ENCODE measurements around the gene P2RY6. TPM values are rescaled to one million over a fixed set of nuclear protein-coding genes. Genes with fewer than 3 reads are reported as not detected.
A peak's percentile ranks its signal among the peaks of the same experiment; 100 is the strongest.

The P2RY6 gene
- total and polyA plus RNA-seq, 2 experiments from 2014 or later, result 0.76 to 0.99 TPM

- no peaks in the 10 kb centered on the region for H3K36me3 ChIP-seq (ENCODE audit: low read depth)
- TF ChIP-seq EZH2phosphoT487 (IDR thresholded peaks at IDR 0.05; ENCODE audit: insufficient read depth, low read depth) (no peak), EZH2 (IDR thresholded peaks at IDR 0.05; ENCODE audit: insufficient read depth, poor library complexity, severe bottlenecking) (no peak)
- DNase-seq, result peak; percentile 37
- WGBS, 2 experiments (ENCODE audit: low coverage in 1 of 2, low lambda C conversion rate in 2 of 2, missing lambda C conversion rate in 2 of 2), result 27 to 32% methylated on average over 3 of the region's 3 CpGs
- no peaks in the 10 kb centered on the region for H3K27me3 ChIP-seq (replicated peaks; ENCODE audit: insufficient read depth)
- no peaks in the 10 kb centered on the region for H3K9me2 ChIP-seq (ENCODE audit: insufficient read depth)
- in situ Hi-C loops (cut with MboI), result no loop called here
- peaks cover 96% of the 10 kb centered on the region for H3K79me2 ChIP-seq (ENCODE audit: insufficient read depth)
- no peak overlapping the region for H3K9ac ChIP-seq
- H3K4me2 ChIP-seq (ENCODE audit: unreplicated experiment), result no peak overlapping the region
- H3K4me1 ChIP-seq (ENCODE audit: insufficient read depth), result peaks cover 3% of the 10 kb centered on the region
- H3K4me3 ChIP-seq, result no peak overlapping the region
- H4K20me1 ChIP-seq (ENCODE audit: insufficient read depth), result peaks cover 3% of the 10 kb centered on the region
- no peaks in the 10 kb centered on the region for H3K9me3 ChIP-seq (ENCODE audit: low read depth)
- H3K27ac ChIP-seq, result no peak overlapping the region
- H2AFZ ChIP-seq, result no peak overlapping the region
- peaks cover 5% of the 10 kb centered on the region; the same call in 1 of the 2 replicates for H3F3A ChIP-seq (ENCODE audit: insufficient read depth)
Measured at GRCh38 chr11:73340164-73340563, 68.0 kb downstream of the P2RY6 start.

- peak; percentile 44 for DNase-seq
- peak overlapping the region; percentile 22; the same call in 1 of the 2 replicates for H3K4me3 ChIP-seq
- H3F3A ChIP-seq (ENCODE audit: insufficient read depth), result no peaks in the 10 kb centered on the region
- WGBS, 2 experiments (ENCODE audit: low coverage in 1 of 2, low lambda C conversion rate in 2 of 2, missing lambda C conversion rate in 2 of 2), result 13 to 14% methylated on average over 17 to 36 of the region's 54 CpGs
- no peaks in the 10 kb centered on the region for H3K9me3 ChIP-seq (ENCODE audit: low read depth)
- H3K36me3 ChIP-seq (ENCODE audit: low read depth), result no peaks in the 10 kb centered on the region
- in situ Hi-C loops (cut with MboI), result no loop called here
- no peak for TF ChIP-seq EZH2phosphoT487 (IDR thresholded peaks at IDR 0.05; ENCODE audit: insufficient read depth, low read depth)
- TF ChIP-seq EZH2 (IDR thresholded peaks at IDR 0.05; ENCODE audit: insufficient read depth, poor library complexity, severe bottlenecking), result no peak
- H3K79me2 ChIP-seq (ENCODE audit: insufficient read depth), result peaks cover 98% of the 10 kb centered on the region
- H3K27me3 ChIP-seq (replicated peaks; ENCODE audit: insufficient read depth), result no peaks in the 10 kb centered on the region
- H2AFZ ChIP-seq, result no peak overlapping the region
- no peak overlapping the region for H3K4me2 ChIP-seq (ENCODE audit: unreplicated experiment)
- H3K9me2 ChIP-seq (ENCODE audit: insufficient read depth), result no peaks in the 10 kb centered on the region
- no peaks in the 10 kb centered on the region for H3K4me1 ChIP-seq (ENCODE audit: insufficient read depth)
- no peak overlapping the region for H3K27ac ChIP-seq
- H4K20me1 ChIP-seq (ENCODE audit: insufficient read depth), result peaks cover 12% of the 10 kb centered on the region
- no peak overlapping the region for H3K9ac ChIP-seq
Measured at GRCh38 chr11:73342633-73343032, 70.5 kb downstream of the P2RY6 start.

GRCh38 chr11:73343076-73343873 lies 71.1 kb downstream of the P2RY6 start:
- Histone ChIP-seq H4K20me1 (ENCODE audit: insufficient read depth) (peaks cover 12% of the 10 kb centered on the region), H3F3A (ENCODE audit: insufficient read depth) (no peaks in the 10 kb centered on the region), H3K9me2 (ENCODE audit: insufficient read depth) (no peaks in the 10 kb centered on the region), H3K9me3 (ENCODE audit: low read depth) (no peaks in the 10 kb centered on the region), H3K79me2 (ENCODE audit: insufficient read depth) (peaks cover 94% of the 10 kb centered on the region), H3K9ac (no peak overlapping the region), H3K4me2 (ENCODE audit: unreplicated experiment) (no peak overlapping the region), H3K27me3 (replicated peaks; ENCODE audit: insufficient read depth) (no peaks in the 10 kb centered on the region), H3K4me1 (ENCODE audit: insufficient read depth) (no peaks in the 10 kb centered on the region), H3K36me3 (ENCODE audit: low read depth) (no peaks in the 10 kb centered on the region; the same call in 1 of the 2 replicates), H3K27ac (no peak overlapping the region), H3K4me3 (no peak overlapping the region), H2AFZ (no peak overlapping the region)
- in situ Hi-C loops (cut with MboI), result no loop called here
- 38 to 64% methylated on average over 21 to 40 of the region's 40 CpGs for WGBS, 2 experiments (ENCODE audit: low coverage in 1 of 2, low lambda C conversion rate in 2 of 2, missing lambda C conversion rate in 2 of 2)
- no peak for DNase-seq
- TF ChIP-seq EZH2phosphoT487 (IDR thresholded peaks at IDR 0.05; ENCODE audit: insufficient read depth, low read depth) (no peak), EZH2 (IDR thresholded peaks at IDR 0.05; ENCODE audit: insufficient read depth, poor library complexity, severe bottlenecking) (no peak)

GRCh38 chr11:73344191-73344607 lies 72.1 kb downstream of the P2RY6 start:
- Histone ChIP-seq H3K4me1 (ENCODE audit: insufficient read depth) (no peaks in the 10 kb centered on the region), H3K9ac (no peak overlapping the region), H3K27ac (no peak overlapping the region), H3K36me3 (ENCODE audit: low read depth) (no peaks in the 10 kb centered on the region; the same call in 1 of the 2 replicates), H4K20me1 (ENCODE audit: insufficient read depth) (peaks cover 12% of the 10 kb centered on the region), H3K9me2 (ENCODE audit: insufficient read depth) (no peaks in the 10 kb centered on the region), H3K4me3 (no peak overlapping the region), H3K79me2 (ENCODE audit: insufficient read depth) (peaks cover 91% of the 10 kb centered on the region), H3K27me3 (replicated peaks; ENCODE audit: insufficient read depth) (no peaks in the 10 kb centered on the region), H3K4me2 (ENCODE audit: unreplicated experiment) (no peak overlapping the region), H3F3A (ENCODE audit: insufficient read depth) (no peaks in the 10 kb centered on the region), H2AFZ (no peak overlapping the region), H3K9me3 (ENCODE audit: low read depth) (no peaks in the 10 kb centered on the region)
- WGBS, 2 experiments (ENCODE audit: low coverage in 1 of 2, low lambda C conversion rate in 2 of 2, missing lambda C conversion rate in 2 of 2), result 97 to 99% methylated on average over 18 to 20 of the region's 20 CpGs
- TF ChIP-seq EZH2 (IDR thresholded peaks at IDR 0.05; ENCODE audit: insufficient read depth, poor library complexity, severe bottlenecking), result no peak
- in situ Hi-C loops (cut with MboI), result no loop called here
- no peak for DNase-seq

Measured in GM23248 (cell line).